OCI-LY3 (cell line): ENCODE measurements around the gene CDK17.

Source experiments
- CTCF ChIP-seq: fragments of 200-600, 300-600 bp; sonication (generic); IDR thresholded peaks from 2 replicates; pipeline ENCODE4 v1.5.1; 2014; ENCODE audit warnings: antibody characterized with exemption, low read length, low read depth
- EZH2phosphoT487 ChIP-seq: fragments of 200-600 bp; shearing (Covaris generic); IDR thresholded peaks from 2 replicates; pipeline ENCODE4 v1.6.1; 2018; ENCODE audit warnings: antibody characterized with exemption, mixed run types, low read depth

- no peak for TF ChIP-seq CTCF
- no peak for TF ChIP-seq EZH2phosphoT487
These were observed 70.7 kb downstream of the CDK17 start for GRCh38 chr12:96329545-96329944.
